Stimulated activated CD8-positive, alpha-beta memory T cell treated with anti-CD3 and anti-CD28 coated beads, Interleukin-12 subunit alpha, Interleukin-12 subunit beta, amount 100 ng/mL, for 24 hours (primary cell): ENCODE measurements around the gene CALD1.

ENCODE experiments used
- DNase-seq: peaks from one replicate; pipeline ENCODE4 v3.0.0-alpha.2; 2020; ENCODE audit errors: extremely low read depth

Gene CALD1

GRCh38 chr7:134778941-134779740, at the start of gene CALD1:
Gene CALD1 (plus strand): TSS chr7:134779634. CDS start chr7:134867734, 88,100 bp downstream.
- no peak for DNase-seq

GRCh38 chr7:134729895-134730294, 49.5 kb upstream of the CALD1 start:
- no peak for DNase-seq

GRCh38 chr7:134730411-134730829, 49.0 kb upstream of the CALD1 start:
- DNase-seq: no peak

- no peak for DNase-seq
Measured at GRCh38 chr7:134731616-134732015, 47.8 kb upstream of the CALD1 start.

GRCh38 chr7:134732728-134733127, 46.7 kb upstream of the CALD1 start:
- DNase-seq: no peak

GRCh38 chr7:134736381-134736780, 43.1 kb upstream of the CALD1 start:
- no peak for DNase-seq

GRCh38 chr7:134737566-134738345, 41.7 kb upstream of the CALD1 start:
- DNase-seq: no peak

GRCh38 chr7:134739362-134739761, 40.1 kb upstream of the CALD1 start:
- no peak for DNase-seq

- no peak for DNase-seq
Measured at GRCh38 chr7:134740376-134740775, 39.1 kb upstream of the CALD1 start.

GRCh38 chr7:134741907-134742635, 37.4 kb upstream of the CALD1 start:
- DNase-seq: no peak

GRCh38 chr7:134742688-134743350, 36.6 kb upstream of the CALD1 start:
- no peak for DNase-seq

- DNase-seq: no peak
Measured at GRCh38 chr7:134744569-134744968, 34.9 kb upstream of the CALD1 start.

GRCh38 chr7:134747326-134747725, 32.1 kb upstream of the CALD1 start:
- no peak for DNase-seq

- peak; percentile 20 for DNase-seq
Measured at GRCh38 chr7:134750083-134751062, 29.1 kb upstream of the CALD1 start.

GRCh38 chr7:134752006-134752760, 27.3 kb upstream of the CALD1 start:
- DNase-seq: no peak

GRCh38 chr7:134755422-134756022, 23.9 kb upstream of the CALD1 start:
- no peak for DNase-seq

- no peak for DNase-seq
Measured at GRCh38 chr7:134757938-134758337, 21.5 kb upstream of the CALD1 start.

- no peak for DNase-seq
Measured at GRCh38 chr7:134758981-134759380, 20.5 kb upstream of the CALD1 start.

GRCh38 chr7:134761266-134761665, 18.2 kb upstream of the CALD1 start:
- no peak for DNase-seq
